Muscle of leg (tissue), 11 donors: ENCODE data around the gene ODAPH. TPM values are rescaled to one million over a fixed set of nuclear protein-coding genes. Genes with fewer than 3 reads are reported as not detected.
"Not testable (repeated sequence)": the region's sequence is repeated elsewhere in the genome, so short reads cannot be mapped to it uniquely, and the experiment has no call there.

ENCODE experiments used
- DNase-seq: peaks from one replicate; pipeline ENCODE4 v3.0.0; 2013
- H3K27ac ChIP-seq: one replicate; pipeline ENCODE4 v1.5.1; 2013; ENCODE audit warnings: mild to moderate bottlenecking, low read length, control low read depth
- H3K27me3 ChIP-seq: one replicate; pipeline ENCODE4 v1.6.1; 2013; ENCODE audit warnings: low read length; ENCODE audit not compliant: control insufficient read depth, insufficient read depth
- H3K36me3 ChIP-seq: one replicate; pipeline ENCODE4 v1.6.1; 2013; ENCODE audit warnings: low read length; ENCODE audit not compliant: control insufficient read depth, insufficient read depth
- H3K4me1 ChIP-seq: one replicate; pipeline ENCODE4 v1.6.1; 2013; ENCODE audit warnings: low read length; ENCODE audit not compliant: control insufficient read depth, insufficient read depth
- H3K4me3 ChIP-seq: one replicate; pipeline ENCODE4 v1.5.1; 2013; ENCODE audit warnings: low read length, control low read depth
- H3K9me3 ChIP-seq: replicated peaks from 2 replicates; pipeline ENCODE4 v1.6.1; 2013; ENCODE audit warnings: low read depth, low read length; ENCODE audit not compliant: control insufficient read depth
- WGBS: methylation state at CpG from one replicate; pipeline ENCODE4 v1.1.5; 2013; ENCODE audit warnings: missing lambda C conversion rate; ENCODE audit not compliant: insufficient coverage; 5-methylcytosine and 5-hydroxymethylcytosine counted together
- polyA plus RNA-seq, 8 donors: library from polyadenylated mRNA; unstranded; fragments of 120-200 nt; gene quantifications; one replicate each; pipeline versions ENCODE4 v1.2.1 to v1.2.3, GENCODE V29; 2013; ENCODE audit warnings: inconsistent platforms in 1 of 8, low replicate concordance in 1 of 8; ENCODE audit not compliant: insufficient read length in 8 of 8, insufficient read depth in 1 of 8
- total RNA-seq: library from RNA; stranded (reverse); fragments of 120-200 nt; gene quantifications from one replicate; pipeline ENCODE4 v1.2.4, GENCODE V29; 2013

The ODAPH gene
- total and polyA plus RNA-seq, 9 donors = 0.18 to 0.22 TPM; not detected in 7

DNA sequence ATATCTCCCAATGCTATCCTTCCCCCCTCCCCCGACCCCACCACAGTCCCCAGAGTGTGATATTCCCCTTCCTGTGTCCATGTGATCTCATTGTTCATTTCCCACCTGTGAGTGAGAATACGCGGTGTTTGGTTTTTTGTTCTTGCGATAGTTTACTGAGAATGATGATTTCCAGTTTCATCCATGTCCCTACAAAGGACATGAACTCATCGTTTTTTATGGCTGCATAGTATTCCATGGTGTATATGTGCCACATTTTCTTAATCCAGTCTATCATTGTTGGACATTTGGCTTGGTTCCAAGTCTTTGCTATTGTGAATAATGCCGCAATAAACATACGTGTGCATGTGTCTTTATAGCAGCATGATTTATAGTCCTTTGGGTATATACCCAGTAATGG, 36.4 kb upstream of the ODAPH start:
- H3K4me3 ChIP-seq, H3K9me3 ChIP-seq, DNase-seq, H3K4me1 ChIP-seq, H3K27me3 ChIP-seq, H3K27ac ChIP-seq: not testable (repeated sequence)
- peaks cover 15% of the 10 kb centered on the region for H3K36me3 ChIP-seq
- WGBS = no CpG with 5 or more reads among the region's 7 CpGs

DNA sequence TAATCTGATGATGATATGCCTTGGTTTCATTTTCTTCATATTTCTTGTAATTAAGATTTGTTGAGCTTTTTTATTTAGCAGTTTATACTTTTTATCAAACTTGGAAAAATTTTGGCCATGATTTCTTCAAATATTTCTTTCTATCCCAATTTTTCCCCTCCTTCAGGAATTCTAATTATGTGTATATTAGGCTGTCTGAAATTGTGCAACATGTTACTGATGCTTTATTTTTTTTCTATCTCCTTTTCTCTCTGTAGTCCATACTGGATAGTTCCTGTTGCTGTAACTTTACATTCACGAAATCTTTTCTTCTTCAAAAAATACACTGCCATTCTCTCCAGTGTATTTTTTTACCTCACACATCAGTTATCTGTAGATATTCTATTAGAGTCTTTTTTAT, 30.8 kb upstream of the ODAPH start:
- DNase-seq = no peak
- Histone ChIP-seq H3K27me3 (no peaks in the 10 kb centered on the region), H3K4me1 (no peaks in the 10 kb centered on the region), H3K27ac (no peak overlapping the region), H3K9me3 (no peaks in the 10 kb centered on the region), H3K36me3 (peaks cover 22% of the 10 kb centered on the region), H3K4me3 (no peak overlapping the region)
- WGBS = no CpG with 5 or more reads among the region's 1 CpG

DNA sequence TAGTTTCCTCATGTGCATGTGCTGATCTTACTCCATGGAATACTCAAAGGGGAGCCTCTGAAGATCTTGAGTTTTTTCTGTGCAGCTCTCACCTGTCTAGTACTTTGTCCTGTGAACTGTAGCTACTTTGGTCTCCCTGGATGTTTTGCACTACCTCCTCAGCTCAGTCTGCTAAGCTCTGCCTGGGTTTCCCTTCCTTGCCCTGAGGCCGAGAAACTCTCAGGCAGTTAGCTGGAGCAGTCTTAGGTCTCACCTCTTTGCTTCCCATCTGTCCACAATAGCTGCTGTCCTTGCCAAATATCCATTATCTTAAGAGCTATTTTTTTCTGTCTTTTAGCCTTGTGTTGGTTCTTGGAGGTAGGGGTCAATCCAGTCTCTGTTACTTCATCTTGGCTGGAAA, 30.0 kb upstream of the ODAPH start:
- Histone ChIP-seq H3K36me3 (peaks cover 28% of the 10 kb centered on the region), H3K9me3 (no peaks in the 10 kb centered on the region), H3K4me3 (no peak overlapping the region), H3K4me1 (no peaks in the 10 kb centered on the region), H3K27ac (no peak overlapping the region), H3K27me3 (no peaks in the 10 kb centered on the region)
- DNase-seq = no peak
- WGBS = no CpG with 5 or more reads among the region's 1 CpG

DNA sequence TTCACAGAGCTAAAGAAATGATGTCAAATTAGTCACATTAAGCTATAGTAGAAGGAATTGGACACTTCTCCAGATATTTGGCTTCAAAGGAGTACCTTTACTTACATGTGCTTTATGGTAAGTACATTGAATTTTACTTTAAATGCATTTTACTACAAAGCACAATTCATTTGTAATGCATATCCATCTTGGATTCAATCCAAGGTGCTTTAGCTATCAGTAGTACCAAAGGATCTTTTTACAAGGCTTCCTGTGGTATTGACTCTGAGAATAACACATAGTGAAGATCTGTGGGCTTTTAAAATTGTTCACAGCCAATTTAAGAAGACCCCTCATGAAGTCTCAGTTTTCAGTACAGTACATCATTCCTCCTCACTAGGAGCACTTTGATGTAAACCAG, 28.4 kb upstream of the ODAPH start:
- no peak overlapping the region for H3K27ac ChIP-seq
- no peaks in the 10 kb centered on the region for H3K4me1 ChIP-seq
- H3K36me3 ChIP-seq = peaks cover 35% of the 10 kb centered on the region
- no peak for DNase-seq
- no peak overlapping the region for H3K4me3 ChIP-seq
- no peaks in the 10 kb centered on the region for H3K27me3 ChIP-seq
- H3K9me3 ChIP-seq = peaks cover under 1% of the 10 kb centered on the region

DNA sequence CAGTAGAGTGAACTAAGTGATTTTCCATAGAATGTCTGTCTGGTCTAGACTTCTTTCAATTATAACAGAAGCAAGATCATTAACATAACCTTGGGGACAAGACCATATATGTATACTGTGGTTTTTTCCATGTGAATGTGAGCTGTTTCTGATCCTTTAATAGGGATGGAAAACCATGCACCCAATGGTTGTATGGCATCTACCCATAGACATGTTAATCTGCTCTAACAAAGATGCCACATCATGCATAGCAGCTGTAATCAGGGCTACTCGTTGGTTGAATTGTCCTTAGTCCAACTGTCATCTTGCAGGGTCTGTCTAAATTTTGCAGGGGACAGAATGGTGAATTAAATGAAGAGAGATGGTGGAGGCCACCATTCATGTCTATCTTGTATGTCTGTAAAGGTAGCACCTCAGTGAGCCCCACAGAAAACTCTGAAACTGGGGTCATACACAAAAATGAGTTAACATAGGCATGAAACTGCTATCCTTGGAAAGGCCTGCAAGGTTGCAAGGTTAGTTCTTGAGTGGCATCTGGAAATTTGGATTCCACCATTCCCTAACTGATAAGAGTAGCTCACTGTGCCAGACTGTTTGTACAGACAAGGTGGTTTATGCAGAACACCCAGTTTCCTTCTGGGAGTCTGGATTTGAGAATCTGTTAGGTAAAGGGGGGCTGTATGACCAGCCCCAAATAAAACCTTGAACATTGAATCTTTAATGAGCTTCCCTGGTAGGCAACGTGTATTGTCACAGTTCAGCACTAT, 25.1 kb upstream of the ODAPH start:
- peaks cover 11% of the 10 kb centered on the region for H3K9me3 ChIP-seq
- peaks cover 30% of the 10 kb centered on the region for H3K36me3 ChIP-seq
- DNase-seq = no peak
- H3K27ac ChIP-seq = no peak overlapping the region
- no peaks in the 10 kb centered on the region for H3K27me3 ChIP-seq
- no peaks in the 10 kb centered on the region for H3K4me1 ChIP-seq
- H3K4me3 ChIP-seq = no peak overlapping the region
- 100% methylated on average over 1 of the region's 2 CpGs for WGBS

DNA sequence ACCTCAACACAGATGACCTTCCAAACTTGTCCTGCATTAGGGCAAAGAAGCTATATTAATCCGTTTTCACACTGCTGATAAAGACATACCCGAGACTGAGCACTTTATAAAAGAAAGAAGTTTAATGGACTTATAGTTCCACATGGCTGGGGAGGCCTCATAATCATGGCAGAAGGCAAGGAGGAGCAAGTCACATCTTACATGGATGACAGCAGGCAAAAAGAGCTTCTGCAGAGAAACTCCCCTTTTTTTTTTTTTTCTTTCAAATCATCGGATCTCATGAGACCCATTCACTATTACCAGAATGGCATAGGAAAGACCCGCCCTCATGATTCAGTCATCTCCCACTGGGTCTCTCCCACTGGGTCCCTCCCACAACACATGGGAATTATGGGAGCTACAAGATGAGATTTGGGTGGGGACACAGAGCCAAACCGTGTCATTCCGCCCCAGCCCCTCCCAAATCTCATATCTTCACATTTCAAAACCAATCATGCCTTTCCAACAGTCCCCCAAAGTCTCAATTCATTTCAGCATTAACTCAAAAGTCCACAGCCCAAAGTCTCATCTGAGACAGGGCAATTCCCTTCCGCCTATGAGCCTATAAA, 24.2 kb upstream of the ODAPH start:
- H3K4me1 ChIP-seq, DNase-seq, H3K27me3 ChIP-seq, H3K4me3 ChIP-seq, H3K27ac ChIP-seq: not testable (repeated sequence)
- H3K9me3 ChIP-seq = peaks cover 12% of the 10 kb centered on the region
- WGBS = 100% methylated on average over 2 of the region's 7 CpGs
- H3K36me3 ChIP-seq = peaks cover 21% of the 10 kb centered on the region

DNA sequence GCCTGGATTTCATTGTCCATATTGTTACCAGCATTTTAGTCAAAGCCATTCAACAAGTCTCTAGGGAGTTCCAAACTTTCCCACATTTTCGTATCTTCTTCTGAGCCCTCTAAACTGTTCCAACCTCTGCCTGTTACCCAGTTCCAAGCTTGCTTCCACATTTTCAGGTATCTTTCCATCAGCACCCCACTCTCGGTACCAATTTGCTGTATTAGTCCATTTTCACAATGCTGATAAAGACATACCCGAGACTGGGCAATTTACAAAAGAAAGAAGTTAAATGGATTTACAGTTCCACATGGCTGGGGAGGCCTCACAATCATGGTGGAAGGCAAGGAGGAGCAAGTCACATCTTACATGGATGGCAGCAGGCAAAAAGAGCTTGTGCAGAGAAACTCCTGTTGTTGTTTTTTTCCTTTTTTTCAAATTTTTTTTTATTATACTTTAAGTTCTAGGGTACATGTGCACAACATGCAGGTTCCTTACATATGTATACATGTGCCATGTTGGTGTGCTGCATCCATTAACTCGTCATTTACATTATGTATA, 22.5 kb upstream of the ODAPH start:
- not testable (repeated sequence) for H3K4me1 ChIP-seq, DNase-seq, H3K27ac ChIP-seq, H3K4me3 ChIP-seq, H3K27me3 ChIP-seq
- peaks cover 15% of the 10 kb centered on the region for H3K9me3 ChIP-seq
- peaks cover 18% of the 10 kb centered on the region for H3K36me3 ChIP-seq
- 67% methylated on average over 1 of the region's 4 CpGs for WGBS

DNA sequence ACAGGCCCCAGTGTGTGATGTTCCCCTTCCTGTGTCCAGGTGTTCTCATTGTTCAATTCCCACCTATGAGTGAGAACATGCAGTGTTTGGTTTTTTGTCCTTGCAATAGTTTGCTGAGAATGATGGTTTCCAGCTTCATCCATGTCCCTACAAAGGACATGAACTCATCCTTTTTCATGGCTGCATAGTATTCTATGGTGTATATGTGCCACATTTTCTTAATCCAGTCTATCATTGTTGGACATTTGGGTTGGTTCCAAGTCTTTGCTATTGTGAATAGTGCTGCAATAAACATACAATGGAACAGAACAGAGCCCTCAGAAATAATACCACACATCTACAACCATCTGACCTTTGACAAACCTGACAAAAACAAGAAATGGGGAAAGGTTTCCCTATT, 21.9 kb upstream of the ODAPH start:
- H3K27me3 ChIP-seq, H3K4me3 ChIP-seq, DNase-seq, H3K27ac ChIP-seq, H3K4me1 ChIP-seq: not testable (repeated sequence)
- Histone ChIP-seq H3K36me3 (peaks cover 18% of the 10 kb centered on the region), H3K9me3 (peaks cover 15% of the 10 kb centered on the region)

DNA sequence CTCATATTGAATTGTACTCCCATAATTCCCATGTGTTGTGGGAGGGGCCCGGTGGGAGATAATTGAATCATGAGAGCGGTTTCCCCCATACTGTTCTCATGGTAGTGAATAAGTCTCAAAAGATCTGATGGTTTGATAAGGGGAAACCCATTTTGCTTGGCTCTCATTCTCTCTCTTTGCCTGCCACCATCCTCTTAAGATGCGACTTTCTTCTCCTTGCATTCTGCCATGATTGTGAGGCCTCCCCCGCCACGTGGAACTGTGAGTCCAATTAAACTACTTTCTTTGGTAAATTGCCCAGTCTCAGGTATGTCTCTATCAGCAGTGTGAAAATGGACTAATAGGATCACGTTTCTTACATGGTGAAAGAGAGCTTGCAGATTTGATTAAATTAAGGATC, 18.6 kb upstream of the ODAPH start:
- not testable (repeated sequence) for H3K4me3 ChIP-seq, H3K27ac ChIP-seq, H3K27me3 ChIP-seq, H3K4me1 ChIP-seq, H3K36me3 ChIP-seq, DNase-seq
- WGBS = 90% methylated on average over 1 of the region's 6 CpGs
- peaks cover 15% of the 10 kb centered on the region for H3K9me3 ChIP-seq

DNA sequence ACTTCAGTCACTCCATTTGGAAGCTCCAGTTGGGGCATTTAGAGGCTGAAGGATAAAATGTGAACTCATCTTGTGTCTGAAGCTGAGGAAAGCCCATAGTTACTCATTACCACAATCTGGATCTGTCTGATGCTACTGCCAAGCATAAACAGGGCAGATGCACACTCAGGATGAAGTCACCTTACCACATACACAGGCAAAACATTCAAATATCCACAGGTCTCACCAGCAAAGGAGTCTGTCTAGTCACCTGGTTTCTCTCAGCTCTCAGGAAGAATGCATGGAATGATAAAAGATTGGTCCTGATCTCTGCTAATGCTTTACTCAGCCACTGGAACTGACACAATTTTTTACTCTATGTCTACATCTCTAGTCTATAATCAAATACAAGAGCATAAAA, 13.0 kb upstream of the ODAPH start:
- no peak overlapping the region for H3K27ac ChIP-seq
- peaks cover 13% of the 10 kb centered on the region for H3K36me3 ChIP-seq
- no peaks in the 10 kb centered on the region for H3K4me1 ChIP-seq
- H3K4me3 ChIP-seq = no peak overlapping the region
- peaks cover 1% of the 10 kb centered on the region for H3K9me3 ChIP-seq
- no peaks in the 10 kb centered on the region for H3K27me3 ChIP-seq
- DNase-seq = no peak
